Stomach (tissue), 4 donors: ENCODE results near the gene AFMID.

Experiments used
- CTCF ChIP-seq, 7 experiments: fragments of 450-650 bp in 4 of 7; fragments of 200-600 bp in 3 of 7; sonication (generic) in 3 of 7; IDR thresholded peaks; one replicate each; pipeline ENCODE4 v1.5.1; 2016 to 2019; ENCODE audit warnings: antibody characterized with exemption in 7 of 7, control low read depth in 2 of 7, mild to moderate bottlenecking in 1 of 7
- EP300 ChIP-seq: sonication (generic); formaldehyde crosslinking; IDR thresholded peaks from one replicate; pipeline ENCODE4 v1.6.1; 2017; ENCODE audit warnings: antibody characterized with exemption
- POLR2A ChIP-seq, 4 donors: fragments of 450-650 bp; IDR thresholded peaks; one replicate each; pipeline ENCODE4 v1.6.1; 2016; ENCODE audit warnings: antibody characterized with exemption in 4 of 4, control low read depth in 2 of 4, mild to moderate bottlenecking in 1 of 4, moderate library complexity in 1 of 4
- POLR2AphosphoS5 ChIP-seq, 3 donors: sonication (generic); formaldehyde crosslinking; IDR thresholded peaks; one replicate each; pipeline ENCODE4 v1.6.1; 2016; ENCODE audit warnings: antibody characterized with exemption in 3 of 3

- TF ChIP-seq CTCF (IDR thresholded peaks at IDR 0.05) (no peak), POLR2A (IDR thresholded peaks at IDR 0.05) (no peak), POLR2AphosphoS5 (IDR thresholded peaks at IDR 0.05) (no peak), EP300 (no peak)
Observed at GRCh38 chr17:78249818-78250806, 63.0 kb downstream of the AFMID start.
